ENCODE measurements around the gene TRPC6. TPM values are rescaled to one million over a fixed set of nuclear protein-coding genes. Genes with fewer than 3 reads are reported as not detected.

The TRPC6 gene
- total and polyA plus RNA-seq, 2 of the 8 experiments (the other 6 are each of a cell fraction or from before 2014, with no cell fraction given) = 0.26 to 0.39 TPM

DNA sequence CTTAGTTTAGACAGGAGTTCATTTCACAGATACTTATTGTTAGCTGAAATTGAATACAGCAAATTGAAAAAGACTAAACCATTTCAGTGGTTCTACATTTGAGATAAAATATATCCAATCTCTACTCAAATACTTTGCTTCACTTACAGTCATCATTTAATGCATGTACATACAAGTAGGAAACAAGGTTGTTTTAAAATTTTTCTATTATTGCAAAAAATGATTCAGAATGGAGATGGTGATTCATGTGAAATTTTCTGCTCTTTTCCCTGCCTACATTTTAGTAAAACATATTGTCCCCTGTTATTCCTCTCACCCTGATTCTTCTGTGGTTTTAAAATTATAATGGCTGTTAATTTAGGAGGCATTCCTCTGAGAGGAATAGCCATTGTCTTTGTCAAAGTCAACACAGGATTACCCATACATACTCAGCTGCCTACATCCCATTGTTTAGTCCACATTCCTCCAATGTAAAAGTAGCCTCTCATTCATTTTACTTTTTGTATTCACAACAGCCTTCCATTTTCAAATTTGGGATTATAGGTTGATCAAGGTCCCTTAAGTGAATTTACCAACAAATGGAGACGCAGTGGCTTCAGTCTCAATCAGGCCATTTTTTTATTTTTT lies 60.1 kb downstream of the TRPC6 start (continued):
- no peak for TF ChIP-seq KDM1A (IDR thresholded peaks at IDR 0.05; ENCODE audit: borderline replicate concordance, low read length)
